IMR-90 (cell line): ENCODE data around the gene SP7. TPM values are rescaled to one million over a fixed set of nuclear protein-coding genes. Genes with fewer than 3 reads are reported as not detected.

ENCODE experiments used
- ATAC-seq: fragments of 200-7000 bp; cut with Tn5 transposase; 2 replicates; pipeline ENCODE4 v1.9.1; 2020; ENCODE audit warnings: low read depth, mild to moderate bottlenecking, moderate library complexity
- BruUV-seq: library from RNA; stranded (reverse); fragments of 400-500 nt; replicated peaks from 2 replicates; lab custom pipeline; 2021; lab: Mats Ljungman, UMichigan
- CTCF ChIA-PET: fragments of 300-600 bp; formaldehyde crosslinking; extraction: SDS; loops from one replicate; lab custom pipeline; 2021; ENCODE audit warnings: antibody characterized with exemption; lab: Yijun Ruan, JAX
- POLR2A ChIA-PET: fragments of 300-600 bp; sonication (Branson Sonifier 250); formaldehyde crosslinking; loops from one replicate; lab custom pipeline; 2022; ENCODE audit warnings: antibody characterized with exemption; ENCODE audit not compliant: unreplicated experiment; lab: Charles Lee
- DNase-seq: peaks from one replicate; pipeline ENCODE4 v3.0.0; 2013
- H2AFZ ChIP-seq: replicated peaks from 2 replicates; pipeline ENCODE3; 2013; ENCODE audit warnings: low read length, mild to moderate bottlenecking; ENCODE audit not compliant: poor library complexity
- H2AK5ac ChIP-seq: 2 replicates; pipeline ENCODE4 v1.6.1; 2013; ENCODE audit warnings: low read depth, low read length, inconsistent platforms
- H2AK9ac ChIP-seq: replicated peaks from 2 replicates; pipeline ENCODE3; 2013; ENCODE audit warnings: mild to moderate bottlenecking, low read depth, low read length, moderate library complexity; ENCODE audit not compliant: poor library complexity
- H2BK120ac ChIP-seq: 2 replicates; pipeline ENCODE4 v1.6.1; 2013; ENCODE audit warnings: low read depth, low read length, inconsistent platforms
- H2BK15ac ChIP-seq: 3 replicates; pipeline ENCODE4 v1.6.1; 2013; ENCODE audit warnings: low read depth, low read length, inconsistent platforms
- H2BK20ac ChIP-seq: 2 replicates; pipeline ENCODE4 v1.6.1; 2013; ENCODE audit warnings: low read depth, mild to moderate bottlenecking, inconsistent platforms, low read length, moderate library complexity
- H2BK5ac ChIP-seq: 2 replicates; pipeline ENCODE4 v1.6.1; 2013; ENCODE audit warnings: mild to moderate bottlenecking, low read depth, low read length, inconsistent platforms; ENCODE audit not compliant: poor library complexity, severe bottlenecking
- H3K14ac ChIP-seq: replicated peaks from 2 replicates; pipeline ENCODE4 v1.6.1; 2013; ENCODE audit warnings: low read depth, low read length, inconsistent platforms
- H3K18ac ChIP-seq: 2 replicates; pipeline ENCODE4 v1.6.1; 2013; ENCODE audit warnings: low read depth, low read length, control low read depth
- H3K23ac ChIP-seq: 2 replicates; pipeline ENCODE4 v1.6.1; 2013; ENCODE audit warnings: low read depth, low read length, inconsistent platforms
- H3K27ac ChIP-seq: 2 replicates; pipeline ENCODE4 v1.5.1; 2013; ENCODE audit warnings: mild to moderate bottlenecking, control low read depth, low read length; ENCODE audit not compliant: insufficient read depth
- H3K27me3 ChIP-seq: 2 replicates; pipeline ENCODE4 v1.6.1; 2013; ENCODE audit warnings: low read length; ENCODE audit not compliant: control insufficient read depth, insufficient read depth
- H3K36me3 ChIP-seq: 2 replicates; pipeline ENCODE4 v1.6.1; 2013; ENCODE audit warnings: low read length, mixed read lengths; ENCODE audit not compliant: control insufficient read depth, insufficient read depth
- H3K4ac ChIP-seq: 2 replicates; pipeline ENCODE4 v1.6.1; 2013; ENCODE audit warnings: low read depth, low read length, inconsistent platforms
- H3K4me1 ChIP-seq: 2 replicates; pipeline ENCODE4 v1.6.1; 2013; ENCODE audit warnings: low read length, mixed read lengths; ENCODE audit not compliant: control insufficient read depth, insufficient read depth
- H3K4me2 ChIP-seq: 2 replicates; pipeline ENCODE4 v1.6.1; 2013; ENCODE audit warnings: low read depth, mild to moderate bottlenecking, control low read depth, low read length, moderate library complexity
- H3K4me3 ChIP-seq: 2 replicates; pipeline ENCODE4 v1.5.1; 2013; ENCODE audit warnings: low read depth, mild to moderate bottlenecking, control low read depth, low read length, moderate library complexity; ENCODE audit not compliant: insufficient read depth
- H3K56ac ChIP-seq: 2 replicates; pipeline ENCODE4 v1.6.1; 2013; ENCODE audit warnings: low read length, inconsistent platforms; ENCODE audit not compliant: insufficient read depth; ENCODE audit errors: extremely low read depth
- H3K79me1 ChIP-seq, 2 experiments: 2 replicates each; pipeline ENCODE4 v1.6.1; 2013; ENCODE audit warnings: low read length in 2 of 2, inconsistent platforms in 1 of 2, low read depth in 1 of 2
- H3K9ac ChIP-seq: 2 replicates; pipeline ENCODE4 v1.6.1; 2013; ENCODE audit warnings: low read depth, low read length, control low read depth
- H3K9me1 ChIP-seq: 2 replicates; pipeline ENCODE4 v1.6.1; 2013; ENCODE audit warnings: low read length, inconsistent platforms; ENCODE audit not compliant: insufficient read depth
- H3K9me3 ChIP-seq: 2 replicates; pipeline ENCODE4 v1.6.1; 2013; ENCODE audit warnings: low read length; ENCODE audit not compliant: control insufficient read depth, insufficient read depth
- H4K20me1 ChIP-seq: 2 replicates; pipeline ENCODE4 v1.6.1; 2013; ENCODE audit warnings: low read length, inconsistent platforms; ENCODE audit not compliant: insufficient read depth
- H4K5ac ChIP-seq: 2 replicates; pipeline ENCODE4 v1.6.1; 2013; ENCODE audit warnings: mild to moderate bottlenecking, low read depth, low read length, control low read depth
- H4K8ac ChIP-seq, 2 experiments: 2 replicates each; pipeline ENCODE4 v1.6.1; 2013; ENCODE audit warnings: low read depth in 2 of 2, low read length in 2 of 2, control low read depth in 1 of 2, inconsistent platforms in 1 of 2
- H4K91ac ChIP-seq: 2 replicates; pipeline ENCODE4 v1.6.1; 2013; ENCODE audit warnings: low read depth, low read length, inconsistent platforms; ENCODE audit not compliant: insufficient read depth
- BHLHE40 ChIP-seq: fragments of 150-350 bp; IDR thresholded peaks from 2 replicates; pipeline ENCODE4 v1.6.1; 2016; ENCODE audit warnings: mild to moderate bottlenecking, low read depth, low read length
- CEBPB ChIP-seq: IDR thresholded peaks from 2 replicates; pipeline ENCODE4 v1.6.1; 2012; ENCODE audit warnings: low read depth, low read length, improper control_type of control experiment
- CHD1 ChIP-seq: IDR thresholded peaks from 2 replicates; pipeline ENCODE4 v1.6.1; 2012; ENCODE audit warnings: low read depth, low read length, improper control_type of control experiment
- FOS ChIP-seq: fragments of 150-350 bp; IDR thresholded peaks from 2 replicates; pipeline ENCODE4 v1.6.1; 2016; ENCODE audit warnings: low read depth, low read length
- MAZ ChIP-seq: IDR thresholded peaks from 2 replicates; pipeline ENCODE4 v1.6.1; 2012; ENCODE audit warnings: low read depth, mild to moderate bottlenecking, low read length, improper control_type of control experiment, moderate library complexity, borderline replicate concordance
- MXI1 ChIP-seq: IDR thresholded peaks from 2 replicates; pipeline ENCODE4 v1.6.1; 2012; ENCODE audit warnings: low read depth, mild to moderate bottlenecking, low read length, moderate library complexity, borderline replicate concordance
- NFE2L2 ChIP-seq: fragments of 150-350 bp; IDR thresholded peaks from 2 replicates; pipeline ENCODE4 v1.6.1; 2016; ENCODE audit warnings: low read depth, mild to moderate bottlenecking, low read length
- POLR2A ChIP-seq: IDR thresholded peaks from 2 replicates; pipeline ENCODE4 v1.6.1; 2012; ENCODE audit warnings: mild to moderate bottlenecking, low read depth, low read length
- RAD21 ChIP-seq: IDR thresholded peaks from 2 replicates; pipeline ENCODE4 v1.6.1; 2012; ENCODE audit warnings: low read length, improper control_type of control experiment
- RCOR1 ChIP-seq: IDR thresholded peaks from 2 replicates; pipeline ENCODE4 v1.6.1; 2012; ENCODE audit warnings: mild to moderate bottlenecking, low read length, improper control_type of control experiment; ENCODE audit not compliant: insufficient replicate concordance
- RFX5 ChIP-seq: IDR thresholded peaks from 2 replicates; pipeline ENCODE4 v1.8.0; 2012; ENCODE audit warnings: low read depth, mild to moderate bottlenecking, low read length, moderate library complexity
- SMC3 ChIP-seq: fragments of 150-350 bp; IDR thresholded peaks from 2 replicates; pipeline ENCODE4 v1.6.1; 2016; ENCODE audit warnings: low read depth, mild to moderate bottlenecking, antibody characterized with exemption, low read length, moderate library complexity
- WGBS, 2 experiments: methylation state at CpG; one replicate each; pipeline versions ENCODE4 v1.1.5 to v1.1.7; 2013; ENCODE audit warnings: missing lambda C conversion rate in 2 of 2; ENCODE audit not compliant: insufficient read length in 1 of 2; ENCODE audit errors: extremely low coverage in 2 of 2; 5-methylcytosine and 5-hydroxymethylcytosine counted together
- dilution Hi-C: fragments of 300-500 bp; cut with HindIII; formaldehyde crosslinking; loops from one replicate; pipeline ENCODE4 v1.14.3; 2018; ENCODE audit warnings: low sequenced_read_pairs; ENCODE audit not compliant: unreplicated experiment
- in situ Hi-C: fragments of 300-500 bp; cut with MboI; formaldehyde crosslinking; loops from 3 replicates; pipeline ENCODE4 v1.14.3; 2019; ENCODE audit warnings: low sequenced_read_pairs, inconsistent platforms, mixed read lengths
- intact Hi-C: fragments of 100-400 bp; cut with micrococcal nuclease; formaldehyde crosslinking; loops from 2 replicates; pipeline ENCODE4 v1.10.0; 2022
- polyA plus RNA-seq, 3 experiments: library from polyadenylated mRNA; depleted of rRNA; stranded (reverse); fragments of >200 nt; gene quantifications; 2 replicates each; pipeline ENCODE4 v1.2.3, GENCODE V29; 2012; ENCODE audit warnings: low replicate concordance in 1 of 3
- total RNA-seq: library from RNA; depleted of rRNA; stranded (reverse); fragments of >200 nt; gene quantifications from 2 replicates; pipeline ENCODE4 v1.2.3, GENCODE V29; 2012
- TF ChIP-seq, protein P1 (sequence below): conservative IDR thresholded peaks from 2 replicates; pipeline ENCODE4 v1.5.1; 2012; ENCODE audit warnings: mild to moderate bottlenecking, low read depth, low read length, improper control_type of control experiment
- TF ChIP-seq, protein P2 (sequence below): fragments of 150-350 bp; IDR thresholded peaks from 2 replicates; pipeline ENCODE4 v1.6.1; 2016; ENCODE audit warnings: low read depth, mild to moderate bottlenecking, low read length, moderate library complexity, borderline replicate concordance
- TF ChIP-seq, protein P3 (sequence below): fragments of 150-350 bp; IDR thresholded peaks from 2 replicates; pipeline ENCODE4 v1.6.1; 2017; ENCODE audit warnings: mild to moderate bottlenecking, antibody characterized with exemption, low read length, low read depth

The SP7 gene
- total and polyA plus RNA-seq, 2 of the 4 experiments (the other 2 are of a cell fraction) = not detected

DNA sequence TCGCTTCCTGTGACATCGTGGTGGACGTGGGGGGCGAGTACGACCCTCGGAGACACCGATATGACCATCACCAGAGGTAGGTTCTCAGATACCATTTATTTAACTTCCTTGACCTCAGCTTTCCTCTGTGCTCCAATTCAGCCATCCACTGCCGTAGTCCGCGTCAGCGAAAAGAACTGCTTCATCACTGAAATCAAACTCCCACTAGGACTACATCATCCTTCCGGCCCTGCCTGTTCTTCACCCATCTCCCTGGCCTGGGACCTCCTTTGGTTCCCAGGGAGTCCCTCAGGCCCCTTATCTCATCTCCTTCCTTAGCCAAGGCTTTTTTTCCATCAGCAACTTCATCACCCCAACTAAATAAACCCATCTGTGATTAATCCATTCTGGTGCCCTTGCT, 36.0 kb downstream of the SP7 start:
- peak overlapping the region; percentile 84 to 92 for H4K8ac ChIP-seq
- peak overlapping the region; percentile 89 for H3K4ac ChIP-seq
- peak overlapping the region; percentile 64 for H3K23ac ChIP-seq
- ChIA-PET POLR2A (interaction anchor here (0.5 kb wide), 1 partner anchor 967 kb away, joined by 5 read pairs; no protein-coding TSS in a partner anchor), CTCF (interaction anchor here (0.5 kb wide), 1 partner anchor 25 kb away, joined by 3 read pairs; no protein-coding TSS in a partner anchor)
- H3K4me1 ChIP-seq = peaks cover 16% of the 10 kb centered on the region
- H3K18ac ChIP-seq = peak overlapping the region; percentile 26
- peak overlapping the region; percentile 98 for H2AK9ac ChIP-seq
- H3K4me3 ChIP-seq = peak overlapping the region; percentile 64
- no peaks in the 10 kb centered on the region for H3K9me3 ChIP-seq
- H3K14ac ChIP-seq = peak overlapping the region; percentile 59
- WGBS, 2 experiments = 0% methylated on average over 10 of the region's 12 CpGs; no CpG with 5 or more reads in 1 of the 2 experiments
- in situ Hi-C loops = no loop called here
- peak overlapping the region; percentile 60; the same call in 2 of the 3 replicates for H2BK15ac ChIP-seq
- peak overlapping the region; percentile 91 for H2AK5ac ChIP-seq
- H3K4me2 ChIP-seq = peak overlapping the region; percentile 94
- peak overlapping the region; percentile 61 for H4K5ac ChIP-seq
- peak; percentile 77 for DNase-seq
- ATAC-seq = peak; percentile 12
- dilution Hi-C loops = no loop called here
- H3K9ac ChIP-seq = peak overlapping the region; percentile 94
- peak overlapping the region; percentile 84 for H2BK5ac ChIP-seq
- no peaks in the 10 kb centered on the region for H3K27me3 ChIP-seq
- peak overlapping the region; percentile 92 for H4K91ac ChIP-seq
- H2BK20ac ChIP-seq = 0 out of 2 replicates have a peak overlapping the region, but pooled peaks have one; percentile 16
- peaks cover 16% of the 10 kb centered on the region for H3K36me3 ChIP-seq
- H3K27ac ChIP-seq = peak overlapping the region; percentile 86
- peak overlapping the region; percentile 82 for H3K56ac ChIP-seq
- peaks cover 5% of the 10 kb centered on the region; the same call in 1 of the 2 replicates for H4K20me1 ChIP-seq
- H2BK120ac ChIP-seq = peak overlapping the region; percentile 28; the same call in 1 of the 2 replicates
- H3K79me1 ChIP-seq = peaks cover 20 to 68% of the 10 kb centered on the region in 2 experiments
- peaks cover 14% of the 10 kb centered on the region; the same call in 1 of the 2 replicates for H3K9me1 ChIP-seq
- H2AFZ ChIP-seq = peak overlapping the region; percentile 95
- intact Hi-C loops = no loop called here
- no TSS peak for BruUV-seq
- no peak for TF ChIP-seq CHD1
- no peak for TF ChIP-seq CEBPB
- TF ChIP-seq RAD21 = no peak
- TF ChIP-seq, protein P1, sequence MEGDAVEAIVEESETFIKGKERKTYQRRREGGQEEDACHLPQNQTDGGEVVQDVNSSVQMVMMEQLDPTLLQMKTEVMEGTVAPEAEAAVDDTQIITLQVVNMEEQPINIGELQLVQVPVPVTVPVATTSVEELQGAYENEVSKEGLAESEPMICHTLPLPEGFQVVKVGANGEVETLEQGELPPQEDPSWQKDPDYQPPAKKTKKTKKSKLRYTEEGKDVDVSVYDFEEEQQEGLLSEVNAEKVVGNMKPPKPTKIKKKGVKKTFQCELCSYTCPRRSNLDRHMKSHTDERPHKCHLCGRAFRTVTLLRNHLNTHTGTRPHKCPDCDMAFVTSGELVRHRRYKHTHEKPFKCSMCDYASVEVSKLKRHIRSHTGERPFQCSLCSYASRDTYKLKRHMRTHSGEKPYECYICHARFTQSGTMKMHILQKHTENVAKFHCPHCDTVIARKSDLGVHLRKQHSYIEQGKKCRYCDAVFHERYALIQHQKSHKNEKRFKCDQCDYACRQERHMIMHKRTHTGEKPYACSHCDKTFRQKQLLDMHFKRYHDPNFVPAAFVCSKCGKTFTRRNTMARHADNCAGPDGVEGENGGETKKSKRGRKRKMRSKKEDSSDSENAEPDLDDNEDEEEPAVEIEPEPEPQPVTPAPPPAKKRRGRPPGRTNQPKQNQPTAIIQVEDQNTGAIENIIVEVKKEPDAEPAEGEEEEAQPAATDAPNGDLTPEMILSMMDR = no peak
- no peak for TF ChIP-seq NFE2L2
- TF ChIP-seq, protein P2, sequence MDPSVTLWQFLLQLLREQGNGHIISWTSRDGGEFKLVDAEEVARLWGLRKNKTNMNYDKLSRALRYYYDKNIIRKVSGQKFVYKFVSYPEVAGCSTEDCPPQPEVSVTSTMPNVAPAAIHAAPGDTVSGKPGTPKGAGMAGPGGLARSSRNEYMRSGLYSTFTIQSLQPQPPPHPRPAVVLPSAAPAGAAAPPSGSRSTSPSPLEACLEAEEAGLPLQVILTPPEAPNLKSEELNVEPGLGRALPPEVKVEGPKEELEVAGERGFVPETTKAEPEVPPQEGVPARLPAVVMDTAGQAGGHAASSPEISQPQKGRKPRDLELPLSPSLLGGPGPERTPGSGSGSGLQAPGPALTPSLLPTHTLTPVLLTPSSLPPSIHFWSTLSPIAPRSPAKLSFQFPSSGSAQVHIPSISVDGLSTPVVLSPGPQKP = no peak
- no peak for TF ChIP-seq FOS
- TF ChIP-seq RFX5 = no peak
- no peak for TF ChIP-seq BHLHE40
- TF ChIP-seq MAZ = no peak
- no peak for TF ChIP-seq MXI1
- no peak for TF ChIP-seq RCOR1
- 0 out of 2 replicates have a peak, but pooled peaks have one; percentile 67 for TF ChIP-seq POLR2A
- TF ChIP-seq, protein P3, sequence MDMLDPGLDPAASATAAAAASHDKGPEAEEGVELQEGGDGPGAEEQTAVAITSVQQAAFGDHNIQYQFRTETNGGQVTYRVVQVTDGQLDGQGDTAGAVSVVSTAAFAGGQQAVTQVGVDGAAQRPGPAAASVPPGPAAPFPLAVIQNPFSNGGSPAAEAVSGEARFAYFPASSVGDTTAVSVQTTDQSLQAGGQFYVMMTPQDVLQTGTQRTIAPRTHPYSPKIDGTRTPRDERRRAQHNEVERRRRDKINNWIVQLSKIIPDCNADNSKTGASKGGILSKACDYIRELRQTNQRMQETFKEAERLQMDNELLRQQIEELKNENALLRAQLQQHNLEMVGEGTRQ = no peak
- TF ChIP-seq SMC3 = 0 out of 2 replicates have a peak, but pooled peaks have one; percentile 8
